HepG2 (cell line): ENCODE data around the gene TRAF3. TPM values are rescaled to one million over a fixed set of nuclear protein-coding genes. Genes with fewer than 3 reads are reported as not detected.

ENCODE experiments used
- AGO1 ChIP-seq: fragments of 200-400 bp; formaldehyde crosslinking; IDR thresholded peaks from 2 replicates; pipeline ENCODE4 v1.6.1; 2017; ENCODE audit warnings: mild to moderate bottlenecking, low read depth, low read length, moderate library complexity; ENCODE audit not compliant: poor library complexity, severe bottlenecking
- BATF2 ChIP-seq: sonication (generic); formaldehyde crosslinking; IDR thresholded peaks from 2 replicates; pipeline ENCODE4 v1.8.0; 2022; ENCODE audit warnings: mild to moderate bottlenecking, missing genetic modification reagents, moderate library complexity
- BCLAF1 ChIP-seq: fragments of 450-650 bp; IDR thresholded peaks from 2 replicates; pipeline ENCODE4 v1.6.1; 2017; ENCODE audit warnings: mild to moderate bottlenecking
- CSRNP1 ChIP-seq: sonication (generic); formaldehyde crosslinking; IDR thresholded peaks from 2 replicates; pipeline ENCODE4 v1.8.1; 2023; ENCODE audit warnings: mild to moderate bottlenecking, missing genetic modification reagents
- DNMT1 ChIP-seq: sonication (generic); formaldehyde crosslinking; IDR thresholded peaks from 2 replicates; pipeline ENCODE4 v1.5.1; 2020; ENCODE audit warnings: mild to moderate bottlenecking, missing genetic modification reagents
- HINFP ChIP-seq: sonication (generic); formaldehyde crosslinking; IDR thresholded peaks from 2 replicates; pipeline ENCODE4 v1.4.0; 2020; ENCODE audit warnings: low read depth, mild to moderate bottlenecking, missing genetic modification reagents
- PHB2 ChIP-seq: fragments of 450-650 bp; IDR thresholded peaks from 2 replicates; pipeline ENCODE4 v1.6.1; 2018; ENCODE audit not compliant: partially characterized antibody
- ZNF138 ChIP-seq: sonication (generic); formaldehyde crosslinking; IDR thresholded peaks from 2 replicates; pipeline ENCODE4 v1.5.0; 2020; ENCODE audit warnings: mild to moderate bottlenecking, low read depth, missing genetic modification reagents
- ZNF142 ChIP-seq: sonication (generic); formaldehyde crosslinking; IDR thresholded peaks from 2 replicates; pipeline ENCODE4 v1.4.0; 2020; ENCODE audit warnings: missing genetic modification reagents
- ZNF383 ChIP-seq: sonication (generic); formaldehyde crosslinking; IDR thresholded peaks from 2 replicates; pipeline ENCODE4 v1.4.0; 2020; ENCODE audit warnings: missing genetic modification reagents, mild to moderate bottlenecking, borderline replicate concordance
- ZNF574 ChIP-seq: sonication (generic); formaldehyde crosslinking; IDR thresholded peaks from 2 replicates; pipeline ENCODE4 v1.4.0; 2020; ENCODE audit warnings: missing genetic modification reagents
- ZNF746 ChIP-seq: sonication (generic); formaldehyde crosslinking; IDR thresholded peaks from 2 replicates; pipeline ENCODE4 v1.8.0; 2022; ENCODE audit warnings: mild to moderate bottlenecking, missing genetic modification reagents
- ZSCAN29 ChIP-seq: sonication (generic); formaldehyde crosslinking; conservative IDR thresholded peaks from 2 replicates; pipeline ENCODE4 v1.4.0; 2020; ENCODE audit warnings: mild to moderate bottlenecking, missing genetic modification reagents
- polyA plus RNA-seq, 8 experiments: library from polyadenylated mRNA; depleted of rRNA in 3 of 8; stranded (reverse) in 7 of 8; unstranded in 1 of 8; fragments of >200 nt; fragmentation: Illumina TruSeq in 4 of 8; extraction: Trizol in 4 of 8; gene quantifications; 2 replicates each; pipeline versions ENCODE4 v1.2.1 to v1.2.3, GENCODE V29; 2011 to 2016; ENCODE audit warnings: low read depth in 4 of 8, missing spikeins in 1 of 8, mixed read lengths in 1 of 8; ENCODE audit not compliant: insufficient read depth in 1 of 8
- total RNA-seq, 5 experiments: library from RNA; depleted of rRNA; stranded (reverse); fragments of >200 nt; fragmentation: Illumina TruSeq; extraction: Trizol; gene quantifications; 2 replicates each; pipeline ENCODE4 v1.2.3, GENCODE V29; 2016; ENCODE audit warnings: low read depth in 1 of 5

TRAF3 gene
- total and polyA plus RNA-seq, 2 of the 13 experiments (the other 11 are each of a cell fraction or from before 2014, with no cell fraction given) = 6.9 to 12.2 TPM

- TF ChIP-seq HINFP (CRISPR knock-in tag) = no peak
- no peak for TF ChIP-seq DNMT1
- TF ChIP-seq ZNF383 (CRISPR knock-in tag) = no peak
- TF ChIP-seq ZNF138 (CRISPR knock-in tag) = no peak
- no peak for TF ChIP-seq BCLAF1
- no peak for TF ChIP-seq ZSCAN29 (CRISPR knock-in tag)
- TF ChIP-seq ZNF142 (CRISPR knock-in tag) = no peak
- no peak for TF ChIP-seq PHB2
- TF ChIP-seq AGO1 = no peak
- TF ChIP-seq BATF2 (CRISPR knock-in tag) = no peak
- TF ChIP-seq ZNF746 (CRISPR knock-in tag) = no peak; the same call in 1 of the 2 replicates
- no peak for TF ChIP-seq CSRNP1 (CRISPR knock-in tag)
- peak; percentile 47; the same call in 1 of the 2 replicates for TF ChIP-seq ZNF574
These were observed 96.4 kb downstream of the TRAF3 start (continued) for GRCh38 chr14:102873546-102874061.
